Thyroid gland (tissue), 4 donors: ENCODE measurements around the gene MTMR12.

Source experiments
- POLR2A ChIP-seq, 2 donors: fragments of 450-650 bp; IDR thresholded peaks; one replicate each; pipeline ENCODE4 v1.6.1; 2017; ENCODE audit warnings: antibody characterized with exemption in 2 of 2, mild to moderate bottlenecking in 2 of 2, moderate library complexity in 1 of 2
- TF ChIP-seq, protein P1 (sequence below), 6 experiments: fragments of 200-600 bp in 3 of 6; fragments of 450-650 bp in 3 of 6; sonication (generic) in 3 of 6; IDR thresholded peaks; one replicate each; pipeline ENCODE4 v1.5.1; 2016 to 2019; ENCODE audit warnings: antibody characterized with exemption in 6 of 6, mild to moderate bottlenecking in 2 of 6, inconsistent platforms in 1 of 6, moderate library complexity in 1 of 6

DNA sequence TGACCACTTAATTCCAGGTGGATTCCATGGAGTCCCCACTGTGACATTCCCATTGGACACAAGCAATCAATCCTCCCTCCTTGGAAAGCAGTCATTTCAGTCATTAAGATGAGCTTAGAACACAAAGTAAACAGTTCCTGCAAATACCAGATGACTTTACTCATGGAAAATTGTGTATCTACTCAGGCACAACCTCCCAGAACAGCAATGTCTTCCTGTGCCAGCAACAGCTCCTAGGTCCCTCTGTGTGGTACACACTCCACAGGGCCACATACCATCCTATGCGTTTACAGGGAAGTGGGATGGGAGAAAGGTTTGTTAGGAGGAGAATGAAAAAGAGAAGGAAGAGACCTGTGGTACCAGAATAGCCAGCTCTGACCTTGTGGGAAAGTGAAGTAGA, 53.7 kb downstream of the MTMR12 start:
- TF ChIP-seq, protein P1, sequence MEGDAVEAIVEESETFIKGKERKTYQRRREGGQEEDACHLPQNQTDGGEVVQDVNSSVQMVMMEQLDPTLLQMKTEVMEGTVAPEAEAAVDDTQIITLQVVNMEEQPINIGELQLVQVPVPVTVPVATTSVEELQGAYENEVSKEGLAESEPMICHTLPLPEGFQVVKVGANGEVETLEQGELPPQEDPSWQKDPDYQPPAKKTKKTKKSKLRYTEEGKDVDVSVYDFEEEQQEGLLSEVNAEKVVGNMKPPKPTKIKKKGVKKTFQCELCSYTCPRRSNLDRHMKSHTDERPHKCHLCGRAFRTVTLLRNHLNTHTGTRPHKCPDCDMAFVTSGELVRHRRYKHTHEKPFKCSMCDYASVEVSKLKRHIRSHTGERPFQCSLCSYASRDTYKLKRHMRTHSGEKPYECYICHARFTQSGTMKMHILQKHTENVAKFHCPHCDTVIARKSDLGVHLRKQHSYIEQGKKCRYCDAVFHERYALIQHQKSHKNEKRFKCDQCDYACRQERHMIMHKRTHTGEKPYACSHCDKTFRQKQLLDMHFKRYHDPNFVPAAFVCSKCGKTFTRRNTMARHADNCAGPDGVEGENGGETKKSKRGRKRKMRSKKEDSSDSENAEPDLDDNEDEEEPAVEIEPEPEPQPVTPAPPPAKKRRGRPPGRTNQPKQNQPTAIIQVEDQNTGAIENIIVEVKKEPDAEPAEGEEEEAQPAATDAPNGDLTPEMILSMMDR (IDR thresholded peaks at IDR 0.05) = no peak
- no peak for TF ChIP-seq POLR2A (IDR thresholded peaks at IDR 0.05)
